ENCODE results near the gene GRB10.

- no peak for TF ChIP-seq CTCF (IDR thresholded peaks at IDR 0.05)
- no peak for TF ChIP-seq RAD21 (conservative IDR thresholded peaks at IDR 0.05 in 1 of 2, IDR thresholded peaks at IDR 0.05 in 1 of 2)
- no peak for TF ChIP-seq CHD4 (IDR thresholded peaks at IDR 0.05; ENCODE audit: borderline replicate concordance)
- no peak for TF ChIP-seq EP300 (IDR thresholded peaks at IDR 0.05)
- TF ChIP-seq ELK1 (IDR thresholded peaks at IDR 0.05; ENCODE audit: low read depth, low read length): no peak
- no peak for TF ChIP-seq SMC3 (IDR thresholded peaks at IDR 0.05)
- no peak for TF ChIP-seq CEBPB (IDR thresholded peaks at IDR 0.05)
- no peak for TF ChIP-seq ESRRA (IDR thresholded peaks at IDR 0.05; ENCODE audit: borderline replicate concordance, low read length)
- TF ChIP-seq HEYL (CRISPR knock-in tag; IDR thresholded peaks at IDR 0.05): no peak
- no peak for TF ChIP-seq MYC (IDR thresholded peaks at IDR 0.05; ENCODE audit: borderline replicate concordance, low read length)
- no peak for TF ChIP-seq TP53 (CRISPR knock-in tag; IDR thresholded peaks at IDR 0.05)
- TF ChIP-seq POLR2AphosphoS2 (conservative IDR thresholded peaks at IDR 0.05; ENCODE audit: low read length): no peak
Measured at GRCh38 chr7:50552921-50553320, 229.8 kb downstream of the GRB10 start.

All from A549 (cell line).